Loucy (cell line): ENCODE data around the gene NR1I3.

ENCODE experiments used
- EZH2phosphoT487 ChIP-seq: fragments of 200-600 bp; IDR thresholded peaks from 2 replicates; pipeline ENCODE4 v1.6.1; 2018; ENCODE audit warnings: antibody characterized with exemption, mild to moderate bottlenecking, moderate library complexity, borderline replicate concordance
- TF ChIP-seq, protein P1 (sequence below): fragments of 200-600 bp; sonication (generic); conservative IDR thresholded peaks from 2 replicates; pipeline ENCODE4 v1.5.1; 2014; ENCODE audit warnings: mild to moderate bottlenecking, antibody characterized with exemption, low read length

DNA sequence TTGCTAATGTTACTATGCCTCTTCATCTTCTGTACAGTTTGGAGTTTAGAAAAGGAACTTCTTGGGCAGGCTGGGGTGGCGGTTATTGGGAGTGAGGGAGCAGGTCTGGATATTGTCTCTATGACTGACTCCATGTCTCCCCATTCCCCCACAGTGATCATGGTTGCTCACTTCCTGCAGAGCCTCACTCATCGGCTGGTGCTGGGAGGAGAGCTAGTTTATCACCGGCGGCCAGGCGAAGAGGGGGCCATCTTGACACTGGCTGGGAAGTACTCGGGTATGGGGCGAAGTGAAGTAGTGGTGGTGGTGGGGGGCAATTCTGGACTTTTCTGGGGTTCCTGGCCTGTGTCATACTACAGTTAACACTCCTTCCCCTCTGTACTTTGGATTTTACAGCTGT is 10.0 kb downstream of the NR1I3 start:
- TF ChIP-seq, protein P1, sequence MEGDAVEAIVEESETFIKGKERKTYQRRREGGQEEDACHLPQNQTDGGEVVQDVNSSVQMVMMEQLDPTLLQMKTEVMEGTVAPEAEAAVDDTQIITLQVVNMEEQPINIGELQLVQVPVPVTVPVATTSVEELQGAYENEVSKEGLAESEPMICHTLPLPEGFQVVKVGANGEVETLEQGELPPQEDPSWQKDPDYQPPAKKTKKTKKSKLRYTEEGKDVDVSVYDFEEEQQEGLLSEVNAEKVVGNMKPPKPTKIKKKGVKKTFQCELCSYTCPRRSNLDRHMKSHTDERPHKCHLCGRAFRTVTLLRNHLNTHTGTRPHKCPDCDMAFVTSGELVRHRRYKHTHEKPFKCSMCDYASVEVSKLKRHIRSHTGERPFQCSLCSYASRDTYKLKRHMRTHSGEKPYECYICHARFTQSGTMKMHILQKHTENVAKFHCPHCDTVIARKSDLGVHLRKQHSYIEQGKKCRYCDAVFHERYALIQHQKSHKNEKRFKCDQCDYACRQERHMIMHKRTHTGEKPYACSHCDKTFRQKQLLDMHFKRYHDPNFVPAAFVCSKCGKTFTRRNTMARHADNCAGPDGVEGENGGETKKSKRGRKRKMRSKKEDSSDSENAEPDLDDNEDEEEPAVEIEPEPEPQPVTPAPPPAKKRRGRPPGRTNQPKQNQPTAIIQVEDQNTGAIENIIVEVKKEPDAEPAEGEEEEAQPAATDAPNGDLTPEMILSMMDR: no peak
- TF ChIP-seq EZH2phosphoT487: no peak
